ENCODE results near the gene PRR15. TPM values are rescaled to one million over a fixed set of nuclear protein-coding genes. Genes with fewer than 3 reads are reported as not detected.

PRR15 gene
- total and polyA plus RNA-seq, 2 of the 13 experiments (the other 11 are each of a cell fraction or from before 2014, with no cell fraction given), result 2.3 to 7.8 TPM

GRCh38 chr7:29567174-29567573 lies 3.5 kb downstream of the PRR15 start (continued):
- TF ChIP-seq FOXA1 (IDR thresholded peaks at IDR 0.05) (no peak), FOXA1 (CRISPR knock-in tag; IDR thresholded peaks at IDR 0.05) (no peak), ZNF136 (CRISPR knock-in tag; IDR thresholded peaks at IDR 0.05; ENCODE audit: low read depth) (no peak), FOXK2 (IDR thresholded peaks at IDR 0.05) (no peak), JUND (CRISPR knock-in tag; IDR thresholded peaks at IDR 0.05) (no peak), PRDM15 (CRISPR knock-in tag; IDR thresholded peaks at IDR 0.05) (peak; percentile 97), ASH2L (IDR thresholded peaks at IDR 0.05; ENCODE audit: insufficient read length, low read depth, low read length) (peak; percentile 35), KAT8 (CRISPR knock-in tag; IDR thresholded peaks at IDR 0.05) (no peak), MTA1 (CRISPR knock-in tag; IDR thresholded peaks at IDR 0.05; ENCODE audit: borderline replicate concordance) (no peak), MAX (IDR thresholded peaks at IDR 0.05) (no peak), JUN (CRISPR knock-in tag; IDR thresholded peaks at IDR 0.05) (no peak), HOXA3 (CRISPR knock-in tag; IDR thresholded peaks at IDR 0.05) (no peak), NR2F1 (CRISPR knock-in tag; IDR thresholded peaks at IDR 0.05) (no peak), TAF1 (CRISPR knock-in tag; IDR thresholded peaks at IDR 0.05) (no peak), ZNF503 (CRISPR knock-in tag; IDR thresholded peaks at IDR 0.05) (0 out of 2 replicates have a peak, but pooled peaks have one; percentile 21), MED1 (CRISPR knock-in tag; IDR thresholded peaks at IDR 0.05) (peak; percentile 35; the same call in 1 of the 2 replicates), EHMT2 (IDR thresholded peaks at IDR 0.05; ENCODE audit: borderline replicate concordance, low read depth, low read length) (no peak), ZNF776 (CRISPR knock-in tag; IDR thresholded peaks at IDR 0.05) (no peak), SRSF9 (IDR thresholded peaks at IDR 0.05; ENCODE audit: borderline replicate concordance, insufficient read depth, low read depth, low read length, poor library complexity, severe bottlenecking) (no peak), MED13 (CRISPR knock-in tag; IDR thresholded peaks at IDR 0.05) (no peak), HNF4A (CRISPR knock-in tag; IDR thresholded peaks at IDR 0.05) (peak; percentile 48; the same call in 1 of the 2 replicates), MLX (CRISPR knock-in tag; IDR thresholded peaks at IDR 0.05) (no peak), ZBTB4 (CRISPR knock-in tag; IDR thresholded peaks at IDR 0.05; ENCODE audit: borderline replicate concordance) (no peak)
